Left renal cortex interstitium (tissue), 4 donors: Measurements from ENCODE around the gene LNPK. TPM values are rescaled to one million over a fixed set of nuclear protein-coding genes. Genes with fewer than 3 reads are reported as not detected.
"Not testable (repeated sequence)": the region's sequence is repeated elsewhere in the genome, so short reads cannot be mapped to it uniquely, and the experiment has no call there.

Experiments used
- DNase-seq, 4 donors: peaks; one replicate each; pipeline ENCODE4 v3.0.0-alpha.2; 2013; ENCODE audit warnings: low read depth in 4 of 4, low spot score in 2 of 4, missing footprints in 1 of 4
- polyA plus RNA-seq, 4 donors: library from polyadenylated mRNA; unstranded; fragments of 120-200 nt; gene quantifications; one replicate each; pipeline ENCODE4 v1.2.1, GENCODE V29; 2013; ENCODE audit not compliant: insufficient read length in 4 of 4

Gene LNPK
- polyA plus RNA-seq, 4 donors: 22.4 to 28.4 (median 25.9) TPM

- DNase-seq: no peak
Measured at GRCh38 chr2:175976391-175977157, 25.5 kb downstream of the LNPK start.

- no peak for DNase-seq
Measured at GRCh38 chr2:175973373-175973772, 28.7 kb downstream of the LNPK start.

- DNase-seq: no peak
Measured at GRCh38 chr2:175966839-175967238, 35.2 kb downstream of the LNPK start.

- DNase-seq: peak in 1 of 4 donors; percentile 2
Measured at GRCh38 chr2:175965773-175966172, 36.3 kb downstream of the LNPK start.

GRCh38 chr2:175964195-175964594 lies 37.9 kb downstream of the LNPK start:
- no peak for DNase-seq

GRCh38 chr2:175963171-175963570 lies 38.9 kb downstream of the LNPK start:
- not testable (repeated sequence) for DNase-seq

GRCh38 chr2:175957845-175958244 lies 44.2 kb downstream of the LNPK start:
- DNase-seq: no peak

GRCh38 chr2:175955136-175955535 lies 46.9 kb downstream of the LNPK start:
- DNase-seq: no peak

GRCh38 chr2:175950512-175950911 lies 51.6 kb downstream of the LNPK start:
- DNase-seq: no peak

GRCh38 chr2:175948191-175948590 lies 53.9 kb downstream of the LNPK start:
- no peak for DNase-seq

- no peak for DNase-seq
Measured at GRCh38 chr2:175947073-175947472, 55.0 kb downstream of the LNPK start.

- no peak for DNase-seq
Measured at GRCh38 chr2:175941699-175942098, 60.4 kb downstream of the LNPK start.

- no peak for DNase-seq
Measured at GRCh38 chr2:175937216-175937615, 64.9 kb downstream of the LNPK start.

GRCh38 chr2:175935289-175936181 lies 66.5 kb downstream of the LNPK start:
- no peak for DNase-seq

- DNase-seq: no peak
Measured at GRCh38 chr2:175932675-175933074, 69.4 kb downstream of the LNPK start.

GRCh38 chr2:175931805-175932204 lies 70.3 kb downstream of the LNPK start:
- DNase-seq: no peak

GRCh38 chr2:175930504-175930903 lies 71.6 kb downstream of the LNPK start:
- no peak for DNase-seq

- DNase-seq: no peak
Measured at GRCh38 chr2:175929850-175930249, 72.2 kb downstream of the LNPK start.

GRCh38 chr2:175926272-175926671 lies 75.8 kb downstream of the LNPK start:
- DNase-seq: no peak

- DNase-seq: no peak
Measured at GRCh38 chr2:175922160-175922559, 79.9 kb downstream of the LNPK start.

- no peak for DNase-seq
Measured at GRCh38 chr2:175918935-175919334, 83.1 kb downstream of the LNPK start.

GRCh38 chr2:175914846-175915245 lies 87.2 kb downstream of the LNPK start:
- DNase-seq: no peak
